GM12875 (cell line): ENCODE measurements around the gene ABHD4.
A peak's percentile ranks its signal among the peaks of the same experiment; 100 is the strongest.

ENCODE experiments used
- H3K4me3 ChIP-seq: one replicate; pipeline ENCODE4 v1.5.1; 2011; ENCODE audit warnings: low read depth, low read length, control low read depth
- TF ChIP-seq, protein P1 (sequence below): IDR thresholded peaks from 2 replicates; pipeline ENCODE4 v1.5.1; 2011; ENCODE audit warnings: low read depth, mild to moderate bottlenecking, control low read depth, inconsistent platforms, low read length, moderate library complexity, borderline replicate concordance; ENCODE audit not compliant: insufficient read depth

The ABHD4 gene

DNA sequence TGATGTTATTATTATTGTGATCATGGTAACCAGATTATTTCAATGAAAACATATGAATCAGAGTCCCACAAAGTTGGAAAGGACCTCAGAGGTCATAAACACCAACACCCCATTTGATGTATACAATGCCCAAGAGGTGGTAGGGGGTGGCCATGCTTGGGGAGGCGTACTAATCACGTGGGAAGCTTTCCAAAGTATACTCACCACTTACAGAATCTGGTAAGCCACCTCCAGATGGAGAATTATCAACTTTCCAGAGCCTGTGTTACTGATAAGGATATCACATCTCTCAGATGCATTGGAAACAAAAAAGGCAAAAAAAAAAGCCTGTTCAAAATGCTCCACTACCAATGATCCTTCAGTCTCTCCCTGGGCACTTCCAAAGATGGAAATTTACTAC is 17.5 kb upstream of the ABHD4 start:
- H3K4me3 ChIP-seq = no peak overlapping the region
- TF ChIP-seq, protein P1, sequence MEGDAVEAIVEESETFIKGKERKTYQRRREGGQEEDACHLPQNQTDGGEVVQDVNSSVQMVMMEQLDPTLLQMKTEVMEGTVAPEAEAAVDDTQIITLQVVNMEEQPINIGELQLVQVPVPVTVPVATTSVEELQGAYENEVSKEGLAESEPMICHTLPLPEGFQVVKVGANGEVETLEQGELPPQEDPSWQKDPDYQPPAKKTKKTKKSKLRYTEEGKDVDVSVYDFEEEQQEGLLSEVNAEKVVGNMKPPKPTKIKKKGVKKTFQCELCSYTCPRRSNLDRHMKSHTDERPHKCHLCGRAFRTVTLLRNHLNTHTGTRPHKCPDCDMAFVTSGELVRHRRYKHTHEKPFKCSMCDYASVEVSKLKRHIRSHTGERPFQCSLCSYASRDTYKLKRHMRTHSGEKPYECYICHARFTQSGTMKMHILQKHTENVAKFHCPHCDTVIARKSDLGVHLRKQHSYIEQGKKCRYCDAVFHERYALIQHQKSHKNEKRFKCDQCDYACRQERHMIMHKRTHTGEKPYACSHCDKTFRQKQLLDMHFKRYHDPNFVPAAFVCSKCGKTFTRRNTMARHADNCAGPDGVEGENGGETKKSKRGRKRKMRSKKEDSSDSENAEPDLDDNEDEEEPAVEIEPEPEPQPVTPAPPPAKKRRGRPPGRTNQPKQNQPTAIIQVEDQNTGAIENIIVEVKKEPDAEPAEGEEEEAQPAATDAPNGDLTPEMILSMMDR = no peak

DNA sequence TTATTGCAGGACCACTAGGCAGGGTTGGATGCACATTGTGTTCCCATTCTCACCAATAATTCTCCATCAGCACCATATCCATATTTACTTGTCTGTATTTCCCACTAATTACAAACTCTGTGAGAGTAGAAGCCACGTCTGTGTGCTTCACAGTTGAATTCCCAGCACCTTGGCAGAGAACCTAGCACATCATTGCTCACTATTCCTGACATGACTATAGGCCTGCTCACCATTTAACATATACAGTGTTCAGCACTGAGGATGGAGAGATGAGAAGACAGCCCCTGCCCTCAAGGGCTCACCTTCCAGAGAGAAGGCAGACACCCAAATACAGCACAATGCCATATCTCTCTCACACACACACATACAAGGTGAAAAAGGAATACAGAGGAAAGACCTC is 14.1 kb upstream of the ABHD4 start:
- no peak overlapping the region for H3K4me3 ChIP-seq
- TF ChIP-seq, protein P1 = no peak

DNA sequence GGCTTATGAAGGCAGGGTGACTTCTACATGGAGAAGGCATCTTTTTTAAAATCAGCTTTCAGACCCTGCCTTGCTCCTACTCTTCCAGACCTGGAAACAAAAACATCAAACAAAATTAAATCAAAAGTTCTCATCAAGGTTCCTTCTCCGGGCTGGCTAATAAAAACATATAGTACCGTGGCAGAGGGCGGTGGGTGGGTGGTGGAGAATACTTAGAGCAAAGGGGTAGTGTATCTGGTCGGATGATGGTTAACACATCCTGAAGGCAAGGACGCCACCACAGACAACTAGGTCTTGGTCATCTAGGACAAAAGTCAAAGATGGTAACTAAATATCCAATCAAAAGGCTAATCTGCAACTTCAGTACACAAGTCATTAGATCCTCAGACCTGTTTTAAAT is 10.9 kb upstream of the ABHD4 start:
- TF ChIP-seq, protein P1 = no peak
- H3K4me3 ChIP-seq = no peak overlapping the region

DNA sequence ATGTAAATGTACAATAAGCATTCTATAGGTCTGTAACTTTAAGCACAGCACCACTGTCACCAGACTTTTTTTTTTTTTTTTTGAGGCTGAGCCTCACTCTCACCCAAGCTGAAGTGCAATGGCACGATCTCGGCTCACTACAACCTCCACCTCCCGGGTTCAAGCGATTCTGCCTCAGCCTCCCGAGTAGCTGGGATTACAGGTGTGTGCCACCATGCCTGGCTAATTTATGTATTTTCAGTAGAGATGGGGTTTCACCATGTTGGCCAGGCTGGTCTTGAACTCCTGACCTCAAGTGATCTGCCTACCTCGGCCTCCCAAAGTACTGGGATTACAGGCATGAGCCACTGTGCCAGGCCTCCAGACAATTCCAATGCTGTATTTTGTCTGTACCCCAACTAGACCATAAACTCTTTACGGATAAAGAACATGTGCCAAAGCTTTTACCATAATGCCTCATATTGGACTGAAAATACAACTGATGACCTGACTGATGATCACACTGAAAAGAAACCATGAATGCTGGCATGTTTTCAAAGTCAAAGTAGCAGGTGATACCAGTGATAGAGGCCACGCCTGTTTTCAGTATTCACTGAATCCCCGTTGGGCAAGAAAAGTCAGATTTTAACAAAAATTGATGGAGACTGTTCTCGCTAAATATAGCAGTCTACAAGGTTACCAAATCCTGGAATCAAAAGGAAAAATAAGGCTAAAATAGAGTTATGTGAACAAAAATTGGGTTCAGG is 10.2 kb upstream of the ABHD4 start:
- peak overlapping the region; percentile 35 for H3K4me3 ChIP-seq

DNA sequence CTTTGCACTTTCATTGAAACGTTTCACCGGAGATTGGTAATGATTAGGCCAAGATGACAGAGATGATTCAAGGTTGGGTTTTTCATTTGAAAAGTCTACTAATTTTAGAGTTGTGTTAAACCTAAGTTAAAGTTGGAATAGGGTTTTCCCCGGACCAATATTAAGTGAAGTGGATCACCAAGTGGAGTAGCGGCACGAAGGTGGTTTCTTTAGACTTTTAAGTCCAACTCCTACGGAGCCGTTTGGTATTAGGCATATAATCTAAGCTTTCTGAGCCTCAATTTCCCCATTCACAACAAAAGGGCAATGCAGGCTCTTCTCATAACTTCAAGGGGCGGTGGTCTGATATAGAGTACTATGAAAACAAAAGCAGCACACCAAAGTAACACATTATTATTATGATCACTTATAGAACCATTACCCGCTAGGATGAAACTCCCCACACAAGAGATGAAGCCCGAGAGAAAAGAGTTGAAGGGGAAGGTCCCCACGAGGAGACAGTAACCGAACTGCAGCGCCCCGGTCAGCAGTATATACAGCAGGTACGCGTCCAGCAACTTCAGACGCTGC is 9.5 kb upstream of the ABHD4 start:
- TF ChIP-seq, protein P1 = no peak

DNA sequence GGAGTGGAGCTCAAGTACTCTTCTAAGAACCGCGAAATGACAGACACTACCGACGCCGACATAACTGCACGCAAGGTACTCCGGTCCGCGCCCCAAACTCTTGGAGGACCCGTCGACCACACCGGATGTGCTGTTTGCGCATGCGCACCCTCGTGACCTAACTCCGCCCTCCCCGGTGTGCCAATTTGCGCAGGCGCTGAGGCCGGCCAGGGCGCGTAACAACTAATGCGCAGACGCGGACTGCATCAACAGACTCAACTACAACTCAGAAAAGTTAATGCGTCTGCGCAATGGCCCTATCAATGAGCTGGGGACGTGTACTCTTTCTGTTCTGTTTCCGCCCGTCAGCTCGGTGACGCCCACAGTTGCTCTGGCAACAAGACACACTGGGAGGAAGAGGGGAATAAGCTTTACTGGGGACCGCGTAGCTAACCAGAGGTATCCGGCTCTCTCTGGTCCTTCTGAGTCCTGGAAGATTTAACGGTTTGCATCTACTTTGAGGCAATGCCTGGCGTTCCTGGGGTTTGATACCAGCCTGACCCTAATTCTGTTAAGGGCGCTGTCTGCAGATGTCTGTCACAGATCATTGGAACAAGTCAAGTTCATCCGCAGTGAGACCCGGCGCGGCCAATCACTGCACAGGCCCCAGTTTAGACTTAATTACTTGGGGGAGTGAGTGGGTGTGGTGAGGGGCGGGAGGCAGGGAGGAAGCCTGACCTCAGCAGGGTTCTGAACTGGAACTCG is 8.8 kb upstream of the ABHD4 start, which contains the start of gene DAD1:
Gene DAD1, minus strand, starts transcription at position 129 of the 744 bp plus-strand sequence. Its CDS starts 67 bp downstream, at position 62.
- H3K4me3 ChIP-seq = peak within 1 kb of the TSS; percentile 35
- TF ChIP-seq, protein P1 = no peak

More for the DNA sequence above, 9.5 kb upstream of the ABHD4 start:
- peak overlapping the region; percentile 35 for H3K4me3 ChIP-seq

DNA sequence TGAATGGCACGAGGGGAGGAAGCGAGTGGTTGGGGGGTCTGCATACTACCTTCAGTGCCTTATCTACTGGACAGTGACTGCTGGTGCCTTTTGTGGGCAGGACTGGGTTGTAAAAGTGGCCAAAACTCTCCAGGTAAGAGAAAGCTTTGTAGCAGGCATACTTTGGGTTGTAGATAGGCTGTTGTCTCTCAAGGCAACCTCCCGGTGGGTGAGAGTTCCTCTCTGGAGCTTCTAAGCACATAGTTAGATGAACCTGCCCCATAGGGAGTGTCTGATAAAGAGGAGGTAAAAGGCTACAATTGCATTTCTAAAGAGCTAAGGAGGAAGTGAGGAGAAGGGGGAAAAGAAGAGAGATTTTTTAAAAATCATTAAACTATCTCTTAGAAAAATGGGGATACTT is 4.9 kb upstream of the ABHD4 start:
- TF ChIP-seq, protein P1 = no peak
- no peak overlapping the region for H3K4me3 ChIP-seq
